Measurements from ENCODE around the gene COL24A1.

Gene COL24A1

DNA sequence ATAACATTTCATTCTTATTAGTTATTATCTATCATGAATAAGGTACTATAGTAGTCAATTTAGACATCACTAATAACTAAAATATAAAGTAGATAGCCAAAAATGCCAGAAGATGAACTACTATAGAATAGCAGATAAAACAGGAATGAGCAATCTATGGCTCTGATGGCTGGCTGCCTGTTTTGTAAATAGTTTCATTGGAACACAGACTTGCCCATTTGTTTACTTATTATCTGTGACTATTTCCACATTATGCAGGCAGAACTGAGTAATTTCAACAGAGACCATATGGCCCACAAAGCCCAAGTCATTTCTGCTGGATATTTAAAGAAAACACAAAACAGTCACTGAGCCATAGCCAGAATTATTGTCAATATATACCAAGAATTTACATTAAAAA, 222.1 kb downstream of the COL24A1 start:
- ChIA-PET CTCF (no interaction called here), POLR2A (no interaction called here)
- Histone ChIP-seq H3K27ac (ENCODE audit: insufficient read depth in 1 of 2, low read depth in 1 of 2, low read length in 2 of 2, poor library complexity in 1 of 2, severe bottlenecking in 2 of 2) (no peak overlapping the region), H3K36me3 (ENCODE audit: control insufficient read depth in 4 of 4, insufficient read depth in 4 of 4, low read length in 3 of 4) (peaks cover 0 to 26% (median 7%) of the 10 kb centered on the region in 4 experiments), H3K27me3 (replicated peaks in 2 of 5; ENCODE audit: control insufficient read depth in 4 of 5, insufficient read depth in 5 of 5, low read length in 4 of 5) (no peaks in the 10 kb centered on the region), H3K9me3 (ENCODE audit: control extremely low read depth in 1 of 5, control insufficient read depth in 4 of 5, insufficient read depth in 2 of 5, low read depth in 1 of 5, low read length in 4 of 5) (no peaks in the 10 kb centered on the region), H3K4me1 (ENCODE audit: control extremely low read depth in 1 of 4, control insufficient read depth in 4 of 4, insufficient read depth in 4 of 4, low read length in 3 of 4) (no peaks in the 10 kb centered on the region), H3K4me3 (ENCODE audit: control insufficient read depth in 1 of 7, extremely low read depth in 1 of 7, insufficient read depth in 4 of 7, low read depth in 2 of 7, low read length in 6 of 7) (no peak overlapping the region)
- DNase-seq, result no peak

GRCh38 chr1:85933961-85934360, 222.6 kb downstream of the COL24A1 start:
- Histone ChIP-seq H3K4me1 (ENCODE audit: control extremely low read depth in 1 of 4, control insufficient read depth in 4 of 4, insufficient read depth in 4 of 4, low read length in 3 of 4) (no peaks in the 10 kb centered on the region), H3K4me3 (ENCODE audit: control insufficient read depth in 1 of 7, extremely low read depth in 1 of 7, insufficient read depth in 4 of 7, low read depth in 2 of 7, low read length in 6 of 7) (no peak overlapping the region), H3K9me3 (ENCODE audit: control extremely low read depth in 1 of 5, control insufficient read depth in 4 of 5, insufficient read depth in 2 of 5, low read depth in 1 of 5, low read length in 4 of 5) (no peaks in the 10 kb centered on the region), H3K36me3 (ENCODE audit: control insufficient read depth in 4 of 4, insufficient read depth in 4 of 4, low read length in 3 of 4) (peaks cover 0 to 25% (median 6%) of the 10 kb centered on the region in 4 experiments), H3K27ac (ENCODE audit: insufficient read depth in 1 of 2, low read depth in 1 of 2, low read length in 2 of 2, poor library complexity in 1 of 2, severe bottlenecking in 2 of 2) (no peak overlapping the region), H3K27me3 (replicated peaks in 2 of 5; ENCODE audit: control insufficient read depth in 4 of 5, insufficient read depth in 5 of 5, low read length in 4 of 5) (no peaks in the 10 kb centered on the region)
- ChIA-PET POLR2A (no interaction called here), CTCF (interaction anchor here (1.3 kb wide), 1 partner anchor 12 kb away, joined by 4 read pairs; no protein-coding TSS in a partner anchor)
- no peak for DNase-seq

DNA sequence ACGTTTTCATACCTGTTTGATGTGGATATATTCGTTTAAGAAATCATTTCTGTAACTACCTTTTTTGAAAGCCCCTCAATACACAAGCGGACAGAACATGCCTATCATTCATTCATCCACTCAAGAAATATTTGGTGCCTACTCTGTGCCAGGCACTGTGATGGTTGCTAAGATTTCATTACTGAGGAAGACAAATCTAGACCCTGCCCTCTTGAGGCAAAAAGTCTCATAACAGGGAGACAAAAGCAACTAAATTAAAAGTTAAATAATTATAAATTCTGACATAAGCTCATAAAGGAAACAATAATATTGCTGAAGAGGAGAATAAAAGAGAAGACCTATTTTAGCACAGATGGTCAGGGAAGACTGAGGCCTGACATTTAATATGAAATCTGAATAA, 244.8 kb downstream of the COL24A1 start:
- no peak for DNase-seq
- H3K9me3 ChIP-seq (ENCODE audit: control extremely low read depth in 1 of 5, control insufficient read depth in 4 of 5, insufficient read depth in 2 of 5, low read depth in 1 of 5, low read length in 4 of 5), result no peaks in the 10 kb centered on the region
- peaks cover 3 to 11% (median 6%) of the 10 kb centered on the region in 4 experiments for H3K36me3 ChIP-seq (ENCODE audit: control insufficient read depth in 4 of 4, insufficient read depth in 4 of 4, low read length in 3 of 4)
- ChIA-PET POLR2A (no interaction called here), CTCF (interaction anchor here (1.6 kb wide), 1 partner anchor 14 kb away, joined by 6 read pairs; no protein-coding TSS in a partner anchor)
- H3K27ac ChIP-seq (ENCODE audit: insufficient read depth in 1 of 2, low read depth in 1 of 2, low read length in 2 of 2, poor library complexity in 1 of 2, severe bottlenecking in 2 of 2), result no peak overlapping the region
- H3K27me3 ChIP-seq (replicated peaks in 2 of 5; ENCODE audit: control insufficient read depth in 4 of 5, insufficient read depth in 5 of 5, low read length in 4 of 5), result no peaks in the 10 kb centered on the region
- 100% methylated on average over 1 of the region's 3 CpGs for WGBS (ENCODE audit: insufficient coverage)
- H3K4me3 ChIP-seq (ENCODE audit: control insufficient read depth in 1 of 7, extremely low read depth in 1 of 7, insufficient read depth in 4 of 7, low read depth in 2 of 7, low read length in 6 of 7), result no peak overlapping the region
- H3K4me1 ChIP-seq (ENCODE audit: control extremely low read depth in 1 of 4, control insufficient read depth in 4 of 4, insufficient read depth in 4 of 4, low read length in 3 of 4), result no peaks in the 10 kb centered on the region

GRCh38 chr1:85900921-85901320, 255.7 kb downstream of the COL24A1 start:
- POLR2A ChIA-PET, result no interaction called here
- Histone ChIP-seq H3K9me3 (ENCODE audit: control extremely low read depth in 1 of 5, control insufficient read depth in 4 of 5, insufficient read depth in 2 of 5, low read depth in 1 of 5, low read length in 4 of 5) (no peaks in the 10 kb centered on the region), H3K4me3 (ENCODE audit: control insufficient read depth in 1 of 7, extremely low read depth in 1 of 7, insufficient read depth in 4 of 7, low read depth in 2 of 7, low read length in 6 of 7) (no peak overlapping the region), H3K27ac (ENCODE audit: insufficient read depth in 1 of 2, low read depth in 1 of 2, low read length in 2 of 2, poor library complexity in 1 of 2, severe bottlenecking in 2 of 2) (no peak overlapping the region), H3K27me3 (replicated peaks in 2 of 5; ENCODE audit: control insufficient read depth in 4 of 5, insufficient read depth in 5 of 5, low read length in 4 of 5) (no peaks in the 10 kb centered on the region), H3K36me3 (ENCODE audit: control insufficient read depth in 4 of 4, insufficient read depth in 4 of 4, low read length in 3 of 4) (peaks cover 2 to 19% (median 5%) of the 10 kb centered on the region in 4 experiments), H3K4me1 (ENCODE audit: control extremely low read depth in 1 of 4, control insufficient read depth in 4 of 4, insufficient read depth in 4 of 4, low read length in 3 of 4) (no peaks in the 10 kb centered on the region)
- CTCF ChIA-PET, result interaction anchor here (0.8 to 1.0 kb wide), 2 partner anchors 119 to 175 kb away, joined by 3 to 4 read pairs; no protein-coding TSS in a partner anchor
- no peak for DNase-seq

DNA sequence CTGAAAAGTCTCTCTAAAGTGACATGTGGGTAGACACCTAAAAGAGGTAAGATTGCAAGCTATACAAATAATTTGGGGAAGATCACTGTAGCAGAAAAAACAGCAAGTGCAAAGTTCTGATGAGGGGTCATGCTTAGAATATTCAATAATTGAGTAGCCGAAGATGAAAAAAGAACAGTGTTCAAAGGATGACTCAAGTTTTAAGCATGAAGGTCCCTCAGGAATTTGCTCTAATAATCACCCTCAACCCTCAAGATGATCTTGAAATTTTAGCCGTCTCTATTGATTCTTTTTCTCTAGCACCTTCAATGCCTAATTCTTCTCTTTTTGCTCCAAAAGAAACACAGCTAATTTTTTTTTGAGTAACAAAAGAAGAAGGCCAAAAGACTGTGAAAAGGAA, 257.7 kb downstream of the COL24A1 start:
- 100% methylated on average over 1 of the region's 2 CpGs for WGBS (ENCODE audit: insufficient coverage)
- ChIA-PET CTCF (interaction anchor here (0.7 to 2.4 kb wide), 3 partner anchors 13 to 124 kb away, joined by 3 to 6 read pairs (median 3); no protein-coding TSS in a partner anchor), POLR2A (no interaction called here)
- no peaks in the 10 kb centered on the region for H3K4me1 ChIP-seq (ENCODE audit: control extremely low read depth in 1 of 4, control insufficient read depth in 4 of 4, insufficient read depth in 4 of 4, low read length in 3 of 4)
- no peak overlapping the region for H3K27ac ChIP-seq (ENCODE audit: insufficient read depth in 1 of 2, low read depth in 1 of 2, low read length in 2 of 2, poor library complexity in 1 of 2, severe bottlenecking in 2 of 2)
- H3K4me3 ChIP-seq (ENCODE audit: control insufficient read depth in 1 of 7, extremely low read depth in 1 of 7, insufficient read depth in 4 of 7, low read depth in 2 of 7, low read length in 6 of 7), result no peak overlapping the region
- H3K36me3 ChIP-seq (ENCODE audit: control insufficient read depth in 4 of 4, insufficient read depth in 4 of 4, low read length in 3 of 4), result peaks cover 0 to 12% (median 2%) of the 10 kb centered on the region in 4 experiments
- DNase-seq, result no peak
- no peaks in the 10 kb centered on the region for H3K9me3 ChIP-seq (ENCODE audit: control extremely low read depth in 1 of 5, control insufficient read depth in 4 of 5, insufficient read depth in 2 of 5, low read depth in 1 of 5, low read length in 4 of 5)
- H3K27me3 ChIP-seq (replicated peaks in 2 of 5; ENCODE audit: control insufficient read depth in 4 of 5, insufficient read depth in 5 of 5, low read length in 4 of 5), result no peaks in the 10 kb centered on the region

- H3K4me1 ChIP-seq (ENCODE audit: control extremely low read depth in 1 of 4, control insufficient read depth in 4 of 4, insufficient read depth in 4 of 4, low read length in 3 of 4), result no peaks in the 10 kb centered on the region
- WGBS (ENCODE audit: insufficient coverage), result no CpG with 5 or more reads among the region's 4 CpGs
- H3K4me3 ChIP-seq (ENCODE audit: control insufficient read depth in 1 of 7, extremely low read depth in 1 of 7, insufficient read depth in 4 of 7, low read depth in 2 of 7, low read length in 6 of 7), result no peak overlapping the region
- no peaks in the 10 kb centered on the region for H3K9me3 ChIP-seq (ENCODE audit: control extremely low read depth in 1 of 5, control insufficient read depth in 4 of 5, insufficient read depth in 2 of 5, low read depth in 1 of 5, low read length in 4 of 5)
- H3K27ac ChIP-seq (ENCODE audit: insufficient read depth in 1 of 2, low read depth in 1 of 2, low read length in 2 of 2, poor library complexity in 1 of 2, severe bottlenecking in 2 of 2), result no peak overlapping the region
- ChIA-PET POLR2A (no interaction called here), CTCF (interaction anchor here (0.6 to 3.2 kb wide), 15 partner anchors 9 to 460 kb away, joined by 3 to 30 read pairs (median 4); no protein-coding TSS in a partner anchor)
- H3K36me3 ChIP-seq (ENCODE audit: control insufficient read depth in 4 of 4, insufficient read depth in 4 of 4, low read length in 3 of 4), result peaks cover 0 to 11% (median under 1%) of the 10 kb centered on the region in 4 experiments
- DNase-seq, result peak; percentile 61 to 78 (median 71)
- H3K27me3 ChIP-seq (replicated peaks in 2 of 5; ENCODE audit: control insufficient read depth in 4 of 5, insufficient read depth in 5 of 5, low read length in 4 of 5), result no peaks in the 10 kb centered on the region
These were observed 261.9 kb downstream of the COL24A1 start for GRCh38 chr1:85894651-85895050.

- no peak overlapping the region for H3K4me3 ChIP-seq (ENCODE audit: control insufficient read depth in 1 of 7, extremely low read depth in 1 of 7, insufficient read depth in 4 of 7, low read depth in 2 of 7, low read length in 6 of 7)
- CTCF ChIA-PET, result interaction anchor here (1.1 to 3.2 kb wide), 2 partner anchors 14 to 127 kb away, joined by 3 to 30 read pairs; no protein-coding TSS in a partner anchor
- no peak overlapping the region for H3K27ac ChIP-seq (ENCODE audit: insufficient read depth in 1 of 2, low read depth in 1 of 2, low read length in 2 of 2, poor library complexity in 1 of 2, severe bottlenecking in 2 of 2)
- no peaks in the 10 kb centered on the region for H3K9me3 ChIP-seq (ENCODE audit: control extremely low read depth in 1 of 5, control insufficient read depth in 4 of 5, insufficient read depth in 2 of 5, low read depth in 1 of 5, low read length in 4 of 5)
- H3K36me3 ChIP-seq (ENCODE audit: control insufficient read depth in 4 of 4, insufficient read depth in 4 of 4, low read length in 3 of 4), result peaks cover 0 to 2% (median 0%) of the 10 kb centered on the region in 4 experiments
- POLR2A ChIA-PET, result no interaction called here
- WGBS (ENCODE audit: insufficient coverage), result no CpG with 5 or more reads among the region's 2 CpGs
- no peaks in the 10 kb centered on the region for H3K27me3 ChIP-seq (replicated peaks in 2 of 5; ENCODE audit: control insufficient read depth in 4 of 5, insufficient read depth in 5 of 5, low read length in 4 of 5)
- no peak for DNase-seq
- H3K4me1 ChIP-seq (ENCODE audit: control extremely low read depth in 1 of 4, control insufficient read depth in 4 of 4, insufficient read depth in 4 of 4, low read length in 3 of 4), result no peaks in the 10 kb centered on the region
These were observed 264.2 kb downstream of the COL24A1 start for GRCh38 chr1:85892366-85892765.

All from common myeloid progenitor, CD34-positive (primary cell).